SK-N-SH treated with all-trans-retinoic acid at 6 μM for 48 hours (cell line): Measurements from ENCODE around the gene FOXO1.

Experiments used
- ATAC-seq: fragments of 200-7000 bp; cut with Tn5 transposase; 3 replicates; pipeline ENCODE4 v1.9.1; 2020; ENCODE audit warnings: mild to moderate bottlenecking, moderate library complexity
- ARNTL ChIP-seq: fragments of 450-650 bp; formaldehyde crosslinking; IDR thresholded peaks from 2 replicates; pipeline ENCODE4 v1.5.0; 2020; ENCODE audit warnings: low read depth, mild to moderate bottlenecking, moderate library complexity, borderline replicate concordance
- BACH2 ChIP-seq: fragments of 250-450 bp; sonication (Bioruptor Pico); IDR thresholded peaks from 2 replicates; pipeline ENCODE4 v1.9.0; 2021; ENCODE audit warnings: mild to moderate bottlenecking, borderline replicate concordance
- CSDC2 ChIP-seq: fragments of 250-450 bp; sonication (Bioruptor Pico); IDR thresholded peaks from 2 replicates; pipeline ENCODE4 v1.5.0; 2020; ENCODE audit warnings: mild to moderate bottlenecking, moderate library complexity
- ESRRG ChIP-seq: fragments of 250-450 bp; sonication (Bioruptor Pico); IDR thresholded peaks from 2 replicates; pipeline ENCODE4 v1.6.1; 2021; ENCODE audit warnings: mild to moderate bottlenecking
- GLIS3 ChIP-seq: fragments of 250-450 bp; sonication (Bioruptor Pico); IDR thresholded peaks from 2 replicates; pipeline ENCODE4 v1.5.0; 2020; ENCODE audit warnings: mild to moderate bottlenecking, moderate library complexity
- ISL1 ChIP-seq: fragments of 250-450 bp; sonication (Bioruptor Pico); IDR thresholded peaks from 2 replicates; pipeline ENCODE4 v2.1.2; 2022; ENCODE audit warnings: mild to moderate bottlenecking, moderate library complexity
- OSR1 ChIP-seq: fragments of 250-450 bp; sonication (Bioruptor Pico); IDR thresholded peaks from 2 replicates; pipeline ENCODE4 v1.8.0; 2022; ENCODE audit warnings: moderate library complexity, mild to moderate bottlenecking, inconsistent platforms
- PPARA ChIP-seq: fragments of 250-450 bp; sonication (Bioruptor Pico); IDR thresholded peaks from 2 replicates; pipeline ENCODE4 v1.5.0; 2020; ENCODE audit warnings: mild to moderate bottlenecking, borderline replicate concordance
- SNAI2 ChIP-seq: fragments of 250-450 bp; sonication (Bioruptor Pico); IDR thresholded peaks from 2 replicates; pipeline ENCODE4 v1.5.0; 2020; ENCODE audit warnings: mild to moderate bottlenecking, moderate library complexity
- TCF4 ChIP-seq: fragments of 250-450 bp; sonication (Bioruptor Pico); IDR thresholded peaks from 2 replicates; pipeline ENCODE4 v1.8.0; 2021; ENCODE audit warnings: mild to moderate bottlenecking, moderate library complexity, borderline replicate concordance
- TOX ChIP-seq: fragments of 250-450 bp; sonication (Bioruptor Pico); IDR thresholded peaks from 2 replicates; pipeline ENCODE4 v1.8.0; 2021; ENCODE audit warnings: mild to moderate bottlenecking, moderate library complexity, borderline replicate concordance
- ZC3H10 ChIP-seq: fragments of 250-450 bp; sonication (Bioruptor Pico); IDR thresholded peaks from 2 replicates; pipeline ENCODE4 v1.5.1; 2021; ENCODE audit warnings: mild to moderate bottlenecking, moderate library complexity
- ZFP3 ChIP-seq: fragments of 250-450 bp; sonication (Bioruptor Pico); IDR thresholded peaks from 2 replicates; pipeline ENCODE4 v1.5.0; 2020; ENCODE audit warnings: mild to moderate bottlenecking, moderate library complexity
- ZFP30 ChIP-seq: fragments of 450-650 bp; formaldehyde crosslinking; IDR thresholded peaks from 2 replicates; pipeline ENCODE4 v1.5.0; 2022; ENCODE audit warnings: mild to moderate bottlenecking, moderate library complexity
- ZNF565 ChIP-seq: fragments of 450-650 bp; formaldehyde crosslinking; conservative IDR thresholded peaks from 2 replicates; pipeline ENCODE4 v1.5.0; 2020; ENCODE audit warnings: low read depth, mild to moderate bottlenecking, moderate library complexity
- ZNF70 ChIP-seq: fragments of 450-650 bp; formaldehyde crosslinking; IDR thresholded peaks from 2 replicates; pipeline ENCODE4 v1.5.0; 2020; ENCODE audit warnings: mild to moderate bottlenecking, moderate library complexity
- ZNF8 ChIP-seq: fragments of 450-650 bp; formaldehyde crosslinking; IDR thresholded peaks from 2 replicates; pipeline ENCODE4 v1.5.0; 2020; ENCODE audit warnings: mild to moderate bottlenecking, moderate library complexity
- TF ChIP-seq, protein P1 (sequence below): fragments of 250-450 bp; sonication (Bioruptor Pico); IDR thresholded peaks from 2 replicates; pipeline ENCODE4 v1.8.0; 2021; ENCODE audit warnings: low read depth, mild to moderate bottlenecking, moderate library complexity, borderline replicate concordance
- TF ChIP-seq, protein P2 (sequence below): fragments of 250-450 bp; sonication (Bioruptor Pico); IDR thresholded peaks from 2 replicates; pipeline ENCODE4 v1.5.1; 2020; ENCODE audit warnings: low read depth, mild to moderate bottlenecking, moderate library complexity
- TF ChIP-seq, protein P3 (sequence below): fragments of 250-450 bp; sonication (Bioruptor Pico); IDR thresholded peaks from 2 replicates; pipeline ENCODE4 v1.5.0; 2020; ENCODE audit warnings: mild to moderate bottlenecking, moderate library complexity
- TF ChIP-seq, protein P4 (sequence below): fragments of 250-450 bp; sonication (Bioruptor Pico); IDR thresholded peaks from 2 replicates; pipeline ENCODE4 v1.5.1; 2021; ENCODE audit warnings: mild to moderate bottlenecking, moderate library complexity

The FOXO1 gene

DNA sequence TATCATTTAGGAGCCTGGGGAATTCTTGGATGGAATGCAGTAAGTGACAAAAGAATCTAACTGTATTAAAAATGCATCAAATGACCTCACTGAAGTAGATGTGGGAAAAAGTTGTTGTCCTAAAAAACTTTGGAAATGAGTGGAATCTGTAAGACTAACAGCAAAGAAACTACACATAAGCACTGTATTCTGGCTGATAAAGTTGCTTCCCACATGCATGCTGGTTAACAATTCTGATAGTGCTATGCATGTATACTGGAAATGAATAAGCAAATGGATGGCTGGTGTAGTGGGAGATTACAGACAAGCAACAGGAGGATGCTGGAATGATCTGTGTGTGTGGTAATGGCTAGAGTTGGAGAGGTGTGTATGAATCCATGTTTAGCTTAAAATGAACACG, 138.5 kb downstream of the FOXO1 start:
- TF ChIP-seq SNAI2 (no peak), ZNF70 (CRISPR knock-in tag) (no peak), TCF4 (CRISPR knock-in tag) (no peak), OSR1 (CRISPR knock-in tag) (no peak), ISL1 (CRISPR knock-in tag) (no peak), PPARA (no peak)
- TF ChIP-seq, protein P1, sequence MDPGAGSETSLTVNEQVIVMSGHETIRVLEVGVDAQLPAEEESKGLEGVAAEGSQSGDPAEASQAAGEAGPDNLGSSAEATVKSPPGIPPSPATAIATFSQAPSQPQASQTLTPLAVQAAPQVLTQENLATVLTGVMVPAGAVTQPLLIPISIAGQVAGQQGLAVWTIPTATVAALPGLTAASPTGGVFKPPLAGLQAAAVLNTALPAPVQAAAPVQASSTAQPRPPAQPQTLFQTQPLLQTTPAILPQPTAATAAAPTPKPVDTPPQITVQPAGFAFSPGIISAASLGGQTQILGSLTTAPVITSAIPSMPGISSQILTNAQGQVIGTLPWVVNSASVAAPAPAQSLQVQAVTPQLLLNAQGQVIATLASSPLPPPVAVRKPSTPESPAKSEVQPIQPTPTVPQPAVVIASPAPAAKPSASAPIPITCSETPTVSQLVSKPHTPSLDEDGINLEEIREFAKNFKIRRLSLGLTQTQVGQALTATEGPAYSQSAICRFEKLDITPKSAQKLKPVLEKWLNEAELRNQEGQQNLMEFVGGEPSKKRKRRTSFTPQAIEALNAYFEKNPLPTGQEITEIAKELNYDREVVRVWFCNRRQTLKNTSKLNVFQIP (CRISPR knock-in tag), result no peak
- TF ChIP-seq, protein P2, sequence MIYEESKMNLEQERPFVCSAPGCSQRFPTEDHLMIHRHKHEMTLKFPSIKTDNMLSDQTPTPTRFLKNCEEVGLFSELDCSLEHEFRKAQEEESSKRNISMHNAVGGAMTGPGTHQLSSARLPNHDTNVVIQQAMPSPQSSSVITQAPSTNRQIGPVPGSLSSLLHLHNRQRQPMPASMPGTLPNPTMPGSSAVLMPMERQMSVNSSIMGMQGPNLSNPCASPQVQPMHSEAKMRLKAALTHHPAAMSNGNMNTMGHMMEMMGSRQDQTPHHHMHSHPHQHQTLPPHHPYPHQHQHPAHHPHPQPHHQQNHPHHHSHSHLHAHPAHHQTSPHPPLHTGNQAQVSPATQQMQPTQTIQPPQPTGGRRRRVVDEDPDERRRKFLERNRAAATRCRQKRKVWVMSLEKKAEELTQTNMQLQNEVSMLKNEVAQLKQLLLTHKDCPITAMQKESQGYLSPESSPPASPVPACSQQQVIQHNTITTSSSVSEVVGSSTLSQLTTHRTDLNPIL (CRISPR knock-in tag), result no peak
- ATAC-seq, result no peak

DNA sequence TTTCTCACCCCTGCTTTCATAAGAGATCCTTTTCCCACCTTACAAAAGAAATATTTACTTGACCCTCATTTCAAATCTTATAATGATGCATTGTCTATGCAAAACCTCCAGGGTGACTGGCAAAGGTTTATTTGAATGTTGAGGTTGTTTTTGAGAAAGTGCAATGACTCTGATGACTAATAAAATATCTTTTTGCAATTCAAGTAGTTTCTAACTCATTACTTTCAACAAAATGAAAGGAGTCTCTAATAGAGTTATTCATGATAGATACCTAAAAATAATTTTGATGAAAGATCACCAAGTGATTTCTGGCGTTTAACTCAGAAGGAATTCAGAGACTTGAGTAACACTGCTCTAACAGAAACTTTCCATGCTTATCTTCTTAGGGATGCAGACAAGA, 144.2 kb downstream of the FOXO1 start:
- no peak for TF ChIP-seq TCF4 (CRISPR knock-in tag)
- peak; percentile 27; the same call in 1 of the 2 replicates for TF ChIP-seq ISL1 (CRISPR knock-in tag)
- no peak for ATAC-seq

DNA sequence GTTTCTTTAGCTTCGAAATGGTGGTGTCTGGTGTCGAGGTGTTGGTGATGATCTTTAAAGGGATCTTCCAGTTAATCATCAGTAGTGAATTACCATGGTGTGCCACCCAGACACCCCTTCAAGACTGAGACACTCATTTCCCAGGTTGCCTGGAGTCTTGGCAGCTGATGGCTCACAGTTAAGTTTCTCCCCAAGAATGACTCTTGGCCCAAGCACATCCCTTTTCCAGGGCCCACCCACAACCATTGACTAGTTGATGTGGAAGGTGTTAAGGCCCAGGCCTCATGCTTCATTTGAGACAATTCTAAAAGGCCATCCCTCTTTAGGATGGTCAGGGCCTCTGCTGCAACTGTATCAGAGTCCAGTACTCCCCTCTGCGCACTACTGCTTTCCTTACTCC, 145.5 kb downstream of the FOXO1 start:
- TF ChIP-seq TCF4 (CRISPR knock-in tag), result no peak
- TF ChIP-seq ZNF565 (CRISPR knock-in tag), result no peak
- no peak for TF ChIP-seq ESRRG (CRISPR knock-in tag)
- no peak for TF ChIP-seq ZFP3 (CRISPR knock-in tag)
- TF ChIP-seq ZFP30 (CRISPR knock-in tag), result no peak
- TF ChIP-seq BACH2 (CRISPR knock-in tag), result no peak
- TF ChIP-seq TOX (CRISPR knock-in tag), result no peak
- TF ChIP-seq GLIS3 (CRISPR knock-in tag), result no peak
- TF ChIP-seq, protein P3, sequence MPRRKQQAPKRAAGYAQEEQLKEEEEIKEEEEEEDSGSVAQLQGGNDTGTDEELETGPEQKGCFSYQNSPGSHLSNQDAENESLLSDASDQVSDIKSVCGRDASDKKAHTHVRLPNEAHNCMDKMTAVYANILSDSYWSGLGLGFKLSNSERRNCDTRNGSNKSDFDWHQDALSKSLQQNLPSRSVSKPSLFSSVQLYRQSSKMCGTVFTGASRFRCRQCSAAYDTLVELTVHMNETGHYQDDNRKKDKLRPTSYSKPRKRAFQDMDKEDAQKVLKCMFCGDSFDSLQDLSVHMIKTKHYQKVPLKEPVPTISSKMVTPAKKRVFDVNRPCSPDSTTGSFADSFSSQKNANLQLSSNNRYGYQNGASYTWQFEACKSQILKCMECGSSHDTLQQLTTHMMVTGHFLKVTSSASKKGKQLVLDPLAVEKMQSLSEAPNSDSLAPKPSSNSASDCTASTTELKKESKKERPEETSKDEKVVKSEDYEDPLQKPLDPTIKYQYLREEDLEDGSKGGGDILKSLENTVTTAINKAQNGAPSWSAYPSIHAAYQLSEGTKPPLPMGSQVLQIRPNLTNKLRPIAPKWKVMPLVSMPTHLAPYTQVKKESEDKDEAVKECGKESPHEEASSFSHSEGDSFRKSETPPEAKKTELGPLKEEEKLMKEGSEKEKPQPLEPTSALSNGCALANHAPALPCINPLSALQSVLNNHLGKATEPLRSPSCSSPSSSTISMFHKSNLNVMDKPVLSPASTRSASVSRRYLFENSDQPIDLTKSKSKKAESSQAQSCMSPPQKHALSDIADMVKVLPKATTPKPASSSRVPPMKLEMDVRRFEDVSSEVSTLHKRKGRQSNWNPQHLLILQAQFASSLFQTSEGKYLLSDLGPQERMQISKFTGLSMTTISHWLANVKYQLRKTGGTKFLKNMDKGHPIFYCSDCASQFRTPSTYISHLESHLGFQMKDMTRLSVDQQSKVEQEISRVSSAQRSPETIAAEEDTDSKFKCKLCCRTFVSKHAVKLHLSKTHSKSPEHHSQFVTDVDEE, result no peak
- TF ChIP-seq, protein P4, sequence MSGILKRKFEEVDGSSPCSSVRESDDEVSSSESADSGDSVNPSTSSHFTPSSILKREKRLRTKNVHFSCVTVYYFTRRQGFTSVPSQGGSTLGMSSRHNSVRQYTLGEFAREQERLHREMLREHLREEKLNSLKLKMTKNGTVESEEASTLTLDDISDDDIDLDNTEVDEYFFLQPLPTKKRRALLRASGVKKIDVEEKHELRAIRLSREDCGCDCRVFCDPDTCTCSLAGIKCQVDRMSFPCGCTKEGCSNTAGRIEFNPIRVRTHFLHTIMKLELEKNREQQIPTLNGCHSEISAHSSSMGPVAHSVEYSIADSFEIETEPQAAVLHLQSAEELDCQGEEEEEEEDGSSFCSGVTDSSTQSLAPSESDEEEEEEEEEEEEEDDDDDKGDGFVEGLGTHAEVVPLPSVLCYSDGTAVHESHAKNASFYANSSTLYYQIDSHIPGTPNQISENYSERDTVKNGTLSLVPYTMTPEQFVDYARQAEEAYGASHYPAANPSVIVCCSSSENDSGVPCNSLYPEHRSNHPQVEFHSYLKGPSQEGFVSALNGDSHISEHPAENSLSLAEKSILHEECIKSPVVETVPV, result no peak
- no peak for ATAC-seq

DNA sequence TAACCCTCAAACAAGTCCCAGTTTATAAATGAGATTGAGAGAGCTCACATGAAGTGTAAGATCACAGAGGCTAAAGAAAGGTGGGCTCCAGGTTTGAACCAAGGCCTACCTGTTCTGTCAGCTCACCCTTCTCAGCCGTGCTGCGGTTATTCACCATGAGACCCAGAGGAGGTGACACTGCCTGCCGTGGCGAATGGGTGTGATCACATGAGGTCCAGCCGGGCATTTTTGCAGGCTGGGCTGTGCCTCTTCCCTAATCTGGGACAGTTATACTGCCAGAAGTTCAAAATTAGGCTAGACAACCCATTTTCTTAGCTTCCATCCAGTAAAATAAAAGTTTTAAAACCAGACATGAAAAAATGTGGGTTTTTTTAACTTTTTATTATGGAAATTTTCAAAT, 146.8 kb downstream of the FOXO1 start:
- TF ChIP-seq, protein P3, result no peak
- TF ChIP-seq, protein P1 (CRISPR knock-in tag), result no peak
- no peak for TF ChIP-seq CSDC2 (CRISPR knock-in tag)
- TF ChIP-seq ZFP3 (CRISPR knock-in tag), result no peak
- TF ChIP-seq TOX (CRISPR knock-in tag), result no peak
- no peak for TF ChIP-seq ZNF8 (CRISPR knock-in tag)
- TF ChIP-seq ZNF70 (CRISPR knock-in tag), result no peak
- no peak for TF ChIP-seq BACH2 (CRISPR knock-in tag)
- no peak for TF ChIP-seq PPARA
- TF ChIP-seq ARNTL (CRISPR knock-in tag), result no peak
- no peak for TF ChIP-seq TCF4 (CRISPR knock-in tag)
- TF ChIP-seq SNAI2, result no peak
- TF ChIP-seq ESRRG (CRISPR knock-in tag), result no peak
- no peak for TF ChIP-seq ZC3H10 (CRISPR knock-in tag)
- no peak for TF ChIP-seq ZFP30 (CRISPR knock-in tag)
- TF ChIP-seq ISL1 (CRISPR knock-in tag), result no peak
- TF ChIP-seq, protein P4, result no peak
- ATAC-seq, result no peak
